Measurements from ENCODE around the gene NLRP12.

DNA sequence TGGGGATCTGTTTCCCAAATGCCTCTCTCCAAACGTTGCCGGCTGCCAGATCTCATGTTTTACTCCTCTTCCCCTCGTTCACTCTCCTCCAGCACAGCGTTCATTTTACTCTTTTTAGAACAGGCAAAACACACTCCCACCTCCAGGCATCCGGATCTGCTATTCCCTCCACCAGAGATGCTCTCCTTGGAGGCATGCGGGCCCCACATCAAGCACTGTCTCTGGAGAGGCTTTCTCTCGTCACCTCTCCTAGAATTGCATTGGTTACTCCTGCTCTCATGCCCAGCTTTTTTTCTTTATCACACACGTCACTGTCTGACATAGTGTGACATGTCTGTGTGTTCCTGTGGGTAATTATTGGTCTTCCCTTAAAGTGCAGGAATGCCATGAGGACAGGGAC is 23.4 kb upstream of the NLRP12 start:
- TF ChIP-seq, protein P1, sequence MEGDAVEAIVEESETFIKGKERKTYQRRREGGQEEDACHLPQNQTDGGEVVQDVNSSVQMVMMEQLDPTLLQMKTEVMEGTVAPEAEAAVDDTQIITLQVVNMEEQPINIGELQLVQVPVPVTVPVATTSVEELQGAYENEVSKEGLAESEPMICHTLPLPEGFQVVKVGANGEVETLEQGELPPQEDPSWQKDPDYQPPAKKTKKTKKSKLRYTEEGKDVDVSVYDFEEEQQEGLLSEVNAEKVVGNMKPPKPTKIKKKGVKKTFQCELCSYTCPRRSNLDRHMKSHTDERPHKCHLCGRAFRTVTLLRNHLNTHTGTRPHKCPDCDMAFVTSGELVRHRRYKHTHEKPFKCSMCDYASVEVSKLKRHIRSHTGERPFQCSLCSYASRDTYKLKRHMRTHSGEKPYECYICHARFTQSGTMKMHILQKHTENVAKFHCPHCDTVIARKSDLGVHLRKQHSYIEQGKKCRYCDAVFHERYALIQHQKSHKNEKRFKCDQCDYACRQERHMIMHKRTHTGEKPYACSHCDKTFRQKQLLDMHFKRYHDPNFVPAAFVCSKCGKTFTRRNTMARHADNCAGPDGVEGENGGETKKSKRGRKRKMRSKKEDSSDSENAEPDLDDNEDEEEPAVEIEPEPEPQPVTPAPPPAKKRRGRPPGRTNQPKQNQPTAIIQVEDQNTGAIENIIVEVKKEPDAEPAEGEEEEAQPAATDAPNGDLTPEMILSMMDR (IDR thresholded peaks at IDR 0.05): no peak
- TF ChIP-seq POLR2AphosphoS5 (IDR thresholded peaks at IDR 0.05) (no peak), POLR2A (IDR thresholded peaks at IDR 0.05) (no peak)
